K562 (cell line): ENCODE measurements around the gene NRCAM. TPM values are rescaled to one million over a fixed set of nuclear protein-coding genes. Genes with fewer than 3 reads are reported as not detected.

ENCODE experiments used
- ATAC-seq: fragments of 200-7000 bp; cut with Tn5 transposase; 3 replicates; pipeline ENCODE4 v1.9.1; 2020; ENCODE audit warnings: moderate library complexity
- BruUV-seq: library from RNA; stranded (reverse); fragments of 400-500 nt; replicated peaks from 2 replicates; lab custom pipeline; 2021; lab: Mats Ljungman, UMichigan
- CTCF ChIA-PET: fragments of 300-600 bp; formaldehyde crosslinking; extraction: SDS; loops from one replicate; lab custom pipeline; 2021; ENCODE audit warnings: low intra/inter-chr PET ratio; lab: Yijun Ruan, JAX
- POLR2A ChIA-PET: fragments of 300-600, 350-650 bp; sonication (Branson Sonifier 250); formaldehyde crosslinking; extraction: SDS; loops from one replicate; lab custom pipeline; 2021; ENCODE audit warnings: antibody characterized with exemption, inconsistent platforms; lab: Yijun Ruan, JAX
- DNase-seq, 4 experiments: peaks; one replicate each; pipeline versions ENCODE4 v3.0.0 to v3.0.0-alpha.2; 2011 to 2018; ENCODE audit warnings: low spot score in 3 of 4, mixed read lengths in 3 of 4; ENCODE audit errors: extremely low read depth in 1 of 4
- FAIRE-seq: peaks from 2 replicates; lab custom pipeline; 2011; peaks lifted over from hg19 to GRCh38; lab: Jason Lieb, UNC
- H2AFZ ChIP-seq: 2 replicates; pipeline ENCODE4 v1.6.0; 2011; ENCODE audit warnings: low read depth, low read length, control low read depth, inconsistent platforms
- H3K27ac ChIP-seq: fragments of 200-600 bp; 3 replicates; pipeline ENCODE4 v1.8.0; 2011; ENCODE audit warnings: low read depth, mild to moderate bottlenecking, control low read depth, inconsistent platforms, low read length, moderate library complexity, mixed read lengths; ENCODE audit errors: extremely low read depth
- H3K27me3 ChIP-seq, 2 experiments: fragments of 300-600 bp in 1 of 2; 2 replicates in 1 of 2; 3 replicates in 1 of 2; pipeline versions ENCODE4 v1.6.0 to v1.8.0; 2011; ENCODE audit warnings: inconsistent platforms in 2 of 2, low read length in 2 of 2, mild to moderate bottlenecking in 1 of 2, mixed read lengths in 1 of 2, moderate library complexity in 1 of 2; ENCODE audit not compliant: control insufficient read depth in 2 of 2, insufficient read depth in 2 of 2
- H3K36me3 ChIP-seq: fragments of 300-600 bp; 3 replicates; pipeline ENCODE4 v1.8.0; 2011; ENCODE audit warnings: mild to moderate bottlenecking, low read length, inconsistent platforms; ENCODE audit not compliant: control insufficient read depth, insufficient read depth
- H3K4me1 ChIP-seq, 2 experiments: fragments of 200-600 bp in 1 of 2; replicated peaks in 1 of 2; 2 replicates in 1 of 2; 3 replicates in 1 of 2; pipeline versions ENCODE4 v1.5.1 to v1.8.0; 2011; ENCODE audit warnings: inconsistent platforms in 2 of 2, low read length in 2 of 2, mild to moderate bottlenecking in 1 of 2, mixed read lengths in 1 of 2, moderate library complexity in 1 of 2; ENCODE audit not compliant: control insufficient read depth in 2 of 2, insufficient read depth in 2 of 2
- H3K4me2 ChIP-seq: 2 replicates; pipeline ENCODE4 v1.6.1; 2011; ENCODE audit warnings: low read length, control low read depth, inconsistent platforms, mixed read lengths; ENCODE audit not compliant: insufficient read depth
- H3K4me3 ChIP-seq: fragments of 200-600 bp; sonication (generic), shearing (Covaris generic); 2 replicates; pipeline ENCODE4 v1.5.1; 2016; ENCODE audit warnings: control low read depth, inconsistent platforms
- H3K79me2 ChIP-seq: fragments of 200-600 bp; 3 replicates; pipeline ENCODE4 v1.8.0; 2011; ENCODE audit warnings: low read length, inconsistent platforms; ENCODE audit not compliant: control insufficient read depth, insufficient read depth
- H3K9ac ChIP-seq, 2 experiments: 2 replicates each; pipeline versions ENCODE4 v1.6.0 to v1.6.1; 2011; ENCODE audit warnings: low read depth in 2 of 2, low read length in 2 of 2, control low read depth in 1 of 2, inconsistent platforms in 1 of 2, mild to moderate bottlenecking in 1 of 2, mixed read lengths in 1 of 2; ENCODE audit not compliant: insufficient read depth in 1 of 2
- H3K9me1 ChIP-seq: one replicate; pipeline ENCODE4 v1.6.0; 2011; ENCODE audit warnings: inconsistent platforms, mild to moderate bottlenecking, low read length, moderate library complexity; ENCODE audit not compliant: control insufficient read depth, insufficient read depth
- H3K9me3 ChIP-seq: replicated peaks from 2 replicates; pipeline ENCODE4 v1.5.1; 2011; ENCODE audit warnings: low read depth, low read length, inconsistent platforms; ENCODE audit not compliant: control insufficient read depth, insufficient read depth
- H4K20me1 ChIP-seq: replicated peaks from 2 replicates; pipeline ENCODE4 v1.6.1; 2011; ENCODE audit warnings: low read length, inconsistent platforms, mixed read lengths; ENCODE audit not compliant: control insufficient read depth, insufficient read depth
- BMI1 ChIP-seq: fragments of 150-350 bp; IDR thresholded peaks from 2 replicates; pipeline ENCODE4 v1.6.1; 2014; ENCODE audit warnings: low read length
- ELF1 ChIP-seq: fragments of 200-800 bp; sonication (Bioruptor generic); IDR thresholded peaks from 2 replicates; pipeline ENCODE4 v1.6.1; 2016; ENCODE audit warnings: missing genetic modification characterization, missing compliant biosample characterization
- MXI1 ChIP-seq: IDR thresholded peaks from 2 replicates; pipeline ENCODE4 v1.6.1; 2011; ENCODE audit warnings: low read depth, mild to moderate bottlenecking, improper control_type of control experiment, low read length
- POLR2AphosphoS5 ChIP-seq: IDR thresholded peaks from 2 replicates; pipeline ENCODE4 v1.6.1; 2011; ENCODE audit warnings: mild to moderate bottlenecking, low read depth, low read length, moderate library complexity; ENCODE audit not compliant: control insufficient read depth, insufficient read depth
- RBM25 ChIP-seq: fragments of 200-400 bp; formaldehyde crosslinking; IDR thresholded peaks from 2 replicates; pipeline ENCODE4 v1.6.1; 2018; ENCODE audit warnings: low read length, low read depth, moderate library complexity; ENCODE audit not compliant: severe bottlenecking
- TEAD1 ChIP-seq, 2 experiments: fragments of 450-650 bp in 1 of 2; sonication (generic) in 1 of 2; formaldehyde crosslinking; IDR thresholded peaks; 2 replicates each; pipeline versions ENCODE4 v1.4.0 to v1.8.0; 2020 to 2022; ENCODE audit warnings: mild to moderate bottlenecking in 2 of 2, missing genetic modification reagents in 1 of 2
- U2AF1 ChIP-seq: fragments of 200-400 bp; formaldehyde crosslinking; optimal IDR thresholded peaks from 2 replicates; pipeline ENCODE3; 2017; ENCODE audit warnings: mild to moderate bottlenecking, low read depth, low read length, moderate library complexity
- YY1 ChIP-seq, 3 experiments: IDR thresholded peaks; 2 replicates each; pipeline ENCODE4 v1.6.1; 2011; ENCODE audit warnings: low read length in 2 of 3, mild to moderate bottlenecking in 2 of 3, moderate library complexity in 2 of 3, borderline replicate concordance in 1 of 3, control low read depth in 1 of 3, low read depth in 1 of 3; ENCODE audit not compliant: insufficient read depth in 3 of 3, insufficient replicate concordance in 2 of 3, control insufficient read depth in 1 of 3, insufficient read length in 1 of 3; ENCODE audit errors: extremely low read depth in 1 of 3
- ZZZ3 ChIP-seq: fragments of 450-650 bp; IDR thresholded peaks from 2 replicates; pipeline ENCODE4 v1.6.1; 2016; ENCODE audit warnings: antibody characterized with exemption, mild to moderate bottlenecking, moderate library complexity
- WGBS: fragments of 100-300 bp; shearing (Covaris generic); methylation state at CpG from one replicate; pipeline ENCODE4 v1.1.6; 2016; ENCODE audit warnings: low coverage, mixed read lengths; ENCODE audit not compliant: insufficient coverage; ENCODE audit errors: missing lambda C conversion rate; 5-methylcytosine and 5-hydroxymethylcytosine counted together
- in situ Hi-C: fragments of 300-500 bp; cut with MboI; formaldehyde crosslinking; loops from 4 replicates; pipeline ENCODE4 v1.15.0; 2018; ENCODE audit warnings: inconsistent platforms, mixed read lengths
- intact Hi-C: fragments of 100-400 bp; cut with micrococcal nuclease; formaldehyde crosslinking; loops from 2 replicates; pipeline ENCODE4 v1.14.2; 2022
- polyA plus RNA-seq, 8 experiments: library from polyadenylated mRNA; depleted of rRNA in 4 of 8; stranded (reverse) in 5 of 8; unstranded in 3 of 8; fragments of >200 nt; fragmentation: Nextera tagmentation in 2 of 8; fragmentation: Illumina TruSeq in 1 of 8; extraction: Ambion mirVana in 2 of 8; extraction: Trizol in 1 of 8; gene quantifications; 2 replicates each; pipeline versions ENCODE4 v1.2.1 to v1.2.3, GENCODE V29; 2011 to 2014; ENCODE audit warnings: inconsistent platforms in 1 of 8, missing spikeins in 1 of 8
- total RNA-seq, 7 experiments: library from RNA; depleted of rRNA in 6 of 7; stranded (reverse); fragments of >200 nt in 6 of 7; fragmentation: Illumina TruSeq in 2 of 7; extraction: Trizol in 2 of 7; gene quantifications; 2 replicates each; pipeline versions ENCODE4 v1.2.1 to v1.2.3, GENCODE V29; 2011 to 2021; ENCODE audit warnings: low replicate concordance in 1 of 7
- TF ChIP-seq, protein P1 (sequence below), 2 experiments: fragments of 450-650 bp in 1 of 2; sonication (generic) in 1 of 2; formaldehyde crosslinking; conservative IDR thresholded peaks; 2 replicates each; pipeline versions ENCODE4 v1.4.0 to v1.8.1; 2020 to 2022; ENCODE audit warnings: mild to moderate bottlenecking in 1 of 2, missing genetic modification reagents in 1 of 2
- TF ChIP-seq, protein P2 (sequence below): fragments of 250-450 bp; sonication (Bioruptor Pico); IDR thresholded peaks from 2 replicates; pipeline ENCODE4 v1.4.0; 2020; ENCODE audit warnings: mild to moderate bottlenecking, moderate library complexity

The NRCAM gene
- total and polyA plus RNA-seq, 9 of the 15 experiments (the other 6 are each of a cell fraction or from before 2014, with no cell fraction given), result 0.03 to 0.54 (median 0.12) TPM; not detected in 1

DNA sequence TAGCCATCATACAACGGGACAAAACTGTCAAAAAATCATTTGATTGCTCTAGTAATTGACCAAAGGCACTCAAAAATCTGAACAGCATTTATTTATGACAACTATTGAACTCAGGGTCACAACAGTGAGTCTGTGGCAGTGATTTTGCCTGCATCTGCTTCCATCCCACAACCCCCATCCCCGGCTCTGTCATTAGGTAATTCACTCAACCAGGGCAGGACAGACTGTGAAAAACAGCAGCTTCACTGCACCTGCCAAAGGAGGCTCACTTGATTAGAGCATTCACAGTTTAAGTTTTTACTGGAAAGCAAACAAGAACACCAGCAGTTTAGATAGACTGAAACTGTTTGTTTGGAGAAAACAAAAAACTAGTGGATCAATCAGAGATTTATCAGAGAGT, 22.2 kb downstream of the NRCAM start:
- intact Hi-C loops (no loop called here), in situ Hi-C loops (no loop called here)
- no peak for FAIRE-seq
- peaks cover 12 to 23% of the 10 kb centered on the region in 2 experiments; a peak in 4 of 5 replicates for H3K27me3 ChIP-seq
- no TSS peak for BruUV-seq
- H3K9ac ChIP-seq, result no peak overlapping the region
- ChIA-PET CTCF (no interaction called here), POLR2A (no interaction called here)
- no peak for ATAC-seq
- 2% methylated on average over 2 of the region's 2 CpGs for WGBS
- no peak overlapping the region for H3K27ac ChIP-seq
- H3K4me2 ChIP-seq, result no peak overlapping the region
- TF ChIP-seq POLR2AphosphoS5, result no peak
- no peak for TF ChIP-seq YY1 (IDR thresholded peaks at IDR 0.05; ENCODE audit: borderline replicate concordance in 1 of 3, control insufficient read depth in 1 of 3, extremely low read depth in 1 of 3, insufficient read depth in 3 of 3, insufficient read length in 1 of 3, insufficient replicate concordance in 2 of 3, low read depth in 1 of 3, low read length in 2 of 3)
- TF ChIP-seq BMI1, result no peak
- TF ChIP-seq RBM25, result no peak
- no peak for TF ChIP-seq MXI1
- no peak for TF ChIP-seq ELF1 (tag)
- TF ChIP-seq, protein P1, sequence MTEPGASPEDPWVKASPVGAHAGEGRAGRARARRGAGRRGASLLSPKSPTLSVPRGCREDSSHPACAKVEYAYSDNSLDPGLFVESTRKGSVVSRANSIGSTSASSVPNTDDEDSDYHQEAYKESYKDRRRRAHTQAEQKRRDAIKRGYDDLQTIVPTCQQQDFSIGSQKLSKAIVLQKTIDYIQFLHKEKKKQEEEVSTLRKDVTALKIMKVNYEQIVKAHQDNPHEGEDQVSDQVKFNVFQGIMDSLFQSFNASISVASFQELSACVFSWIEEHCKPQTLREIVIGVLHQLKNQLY (CRISPR knock-in tag; conservative IDR thresholded peaks at IDR 0.05), result no peak
- TF ChIP-seq U2AF1, result no peak
- TF ChIP-seq TEAD1 (CRISPR knock-in tag; IDR thresholded peaks at IDR 0.05), result no peak
- TF ChIP-seq ZZZ3, result no peak
- TF ChIP-seq, protein P2, sequence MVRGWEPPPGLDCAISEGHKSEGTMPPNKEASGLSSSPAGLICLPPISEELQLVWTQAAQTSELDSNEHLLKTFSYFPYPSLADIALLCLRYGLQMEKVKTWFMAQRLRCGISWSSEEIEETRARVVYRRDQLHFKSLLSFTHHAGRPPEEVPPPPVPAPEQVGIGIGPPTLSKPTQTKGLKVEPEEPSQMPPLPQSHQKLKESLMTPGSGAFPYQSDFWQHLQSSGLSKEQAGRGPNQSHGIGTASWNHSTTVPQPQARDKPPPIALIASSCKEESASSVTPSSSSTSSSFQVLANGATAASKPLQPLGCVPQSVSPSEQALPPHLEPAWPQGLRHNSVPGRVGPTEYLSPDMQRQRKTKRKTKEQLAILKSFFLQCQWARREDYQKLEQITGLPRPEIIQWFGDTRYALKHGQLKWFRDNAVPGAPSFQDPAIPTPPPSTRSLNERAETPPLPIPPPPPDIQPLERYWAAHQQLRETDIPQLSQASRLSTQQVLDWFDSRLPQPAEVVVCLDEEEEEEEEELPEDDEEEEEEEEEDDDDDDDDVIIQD (CRISPR knock-in tag), result no peak
- no peak for DNase-seq
- H3K79me2 ChIP-seq, result no peaks in the 10 kb centered on the region
- H3K4me1 ChIP-seq, result peaks cover 0 to 4% of the 10 kb centered on the region in 2 experiments; a peak in 1 of 5 replicates
- H2AFZ ChIP-seq, result no peak overlapping the region
- H3K4me3 ChIP-seq, result no peak overlapping the region
- no peaks in the 10 kb centered on the region for H3K9me1 ChIP-seq
- H3K9me3 ChIP-seq, result no peaks in the 10 kb centered on the region
- no peaks in the 10 kb centered on the region for H4K20me1 ChIP-seq
- H3K36me3 ChIP-seq, result no peaks in the 10 kb centered on the region
